PC-9 (cell line): ENCODE measurements around the gene CMTM8.

Experiments
- CTCF ChIP-seq: fragments of 200-600 bp; sonication (generic); conservative IDR thresholded peaks from 2 replicates; pipeline ENCODE4 v1.6.1; 2017; ENCODE audit warnings: mixed run types, antibody characterized with exemption, mild to moderate bottlenecking, moderate library complexity
- EZH2 ChIP-seq: fragments of 200-600 bp; sonication (generic); IDR thresholded peaks from 2 replicates; pipeline ENCODE4 v1.8.0; 2017; ENCODE audit warnings: antibody characterized with exemption, low read depth

GRCh38 chr3:32310336-32310735, 71.9 kb downstream of the CMTM8 start:
- TF ChIP-seq CTCF (no peak), EZH2 (no peak)
